MM.1S (cell line): ENCODE data around the gene MAP3K1.

Source experiments
- DNase-seq: peaks from one replicate; pipeline ENCODE4 v3.0.0-alpha.2; 2015
- H2AFZ ChIP-seq: fragments of 300-600 bp; sonication (generic); 2 replicates; pipeline ENCODE4 v1.6.0; 2016; ENCODE audit warnings: antibody characterized with exemption, low read length
- H3F3A ChIP-seq: fragments of 300-600 bp; sonication (generic); 2 replicates; pipeline ENCODE4 v1.6.1; 2016; ENCODE audit warnings: mild to moderate bottlenecking, antibody characterized with exemption, low read length, moderate library complexity, mixed read lengths; ENCODE audit not compliant: insufficient read depth
- H3K27ac ChIP-seq: fragments of 300-600 bp; sonication (generic); 2 replicates; pipeline ENCODE4 v1.5.1; 2016; ENCODE audit warnings: mild to moderate bottlenecking, low read length
- H3K27me3 ChIP-seq: fragments of 300-600 bp; sonication (generic); replicated peaks from 2 replicates; pipeline ENCODE4 v1.6.0; 2016; ENCODE audit warnings: low read length; ENCODE audit not compliant: insufficient read depth
- H3K36me3 ChIP-seq: fragments of 300-600 bp; sonication (generic); replicated peaks from 2 replicates; pipeline ENCODE4 v1.6.1; 2016; ENCODE audit warnings: mild to moderate bottlenecking, low read length, mixed read lengths; ENCODE audit not compliant: insufficient read depth
- H3K4me1 ChIP-seq: fragments of 300-600 bp; sonication (generic); 2 replicates; pipeline ENCODE4 v1.6.1; 2016; ENCODE audit warnings: low read length, mixed read lengths
- H3K4me2 ChIP-seq: fragments of 300-600 bp; sonication (generic); 2 replicates; pipeline ENCODE4 v1.6.0; 2016; ENCODE audit warnings: low read depth, low read length
- H3K4me3 ChIP-seq: fragments of 300-600 bp; sonication (generic); 2 replicates; pipeline ENCODE4 v1.5.1; 2016; ENCODE audit warnings: low read length, mixed read lengths
- H3K79me2 ChIP-seq: fragments of 300-600 bp; sonication (generic); 2 replicates; pipeline ENCODE4 v1.6.1; 2016; ENCODE audit warnings: mixed run types, low read length, mixed read lengths
- H3K9ac ChIP-seq: fragments of 300-600 bp; sonication (generic); 2 replicates; pipeline ENCODE4 v1.6.1; 2016; ENCODE audit warnings: low read length, mixed read lengths
- H3K9me2 ChIP-seq: fragments of 300-600 bp; sonication (generic); replicated peaks from 2 replicates; pipeline ENCODE4 v1.6.1; 2016; ENCODE audit warnings: mild to moderate bottlenecking, low read length, mixed read lengths; ENCODE audit not compliant: insufficient read depth
- H3K9me3 ChIP-seq: fragments of 300-600 bp; sonication (generic); replicated peaks from 2 replicates; pipeline ENCODE4 v1.6.1; 2016; ENCODE audit warnings: mild to moderate bottlenecking, low read length, mixed read lengths; ENCODE audit not compliant: insufficient read depth
- H4K20me1 ChIP-seq: fragments of 300-600 bp; sonication (generic); 2 replicates; pipeline ENCODE4 v1.6.1; 2016; ENCODE audit warnings: mild to moderate bottlenecking, low read length, moderate library complexity, mixed read lengths; ENCODE audit not compliant: insufficient read depth
- CTCF ChIP-seq: fragments of 300-600 bp; sonication (generic); IDR thresholded peaks from 2 replicates; pipeline ENCODE4 v1.5.1; 2016; ENCODE audit warnings: antibody characterized with exemption, low read length, mixed read lengths
- EZH2 ChIP-seq: fragments of 300-600 bp; sonication (generic); optimal IDR thresholded peaks from 2 replicates; pipeline ENCODE3; 2017; ENCODE audit warnings: low read depth, mild to moderate bottlenecking, antibody characterized with exemption, low read length, mixed read lengths
- EZH2phosphoT487 ChIP-seq: fragments of 300-600 bp; sonication (generic); IDR thresholded peaks from 2 replicates; pipeline ENCODE4 v1.6.1; 2018; ENCODE audit warnings: antibody characterized with exemption, low read length

MAP3K1 gene

GRCh38 chr5:56803025-56803424 lies 12.3 kb upstream of the MAP3K1 start:
- Histone ChIP-seq H3K4me3 (no peak overlapping the region), H3K27ac (no peak overlapping the region), H3K27me3 (no peaks in the 10 kb centered on the region), H3K79me2 (no peaks in the 10 kb centered on the region), H4K20me1 (no peaks in the 10 kb centered on the region), H3K36me3 (no peaks in the 10 kb centered on the region), H3K9ac (no peak overlapping the region), H2AFZ (no peak overlapping the region), H3K9me3 (no peaks in the 10 kb centered on the region), H3F3A (no peaks in the 10 kb centered on the region), H3K9me2 (no peaks in the 10 kb centered on the region), H3K4me1 (0 out of 2 replicates have a peak, but pooled peaks cover 5% of the 10 kb centered on the region), H3K4me2 (no peak overlapping the region)
- no peak for TF ChIP-seq EZH2
- no peak for TF ChIP-seq CTCF
- TF ChIP-seq EZH2phosphoT487, result no peak
- no peak for DNase-seq

GRCh38 chr5:56803894-56804293 lies 11.5 kb upstream of the MAP3K1 start:
- TF ChIP-seq CTCF, result no peak
- TF ChIP-seq EZH2phosphoT487, result no peak
- TF ChIP-seq EZH2, result no peak
- H3K27me3 ChIP-seq, result no peaks in the 10 kb centered on the region
- H3K4me2 ChIP-seq, result no peak overlapping the region
- H3F3A ChIP-seq, result no peaks in the 10 kb centered on the region
- no peak overlapping the region for H3K27ac ChIP-seq
- no peak overlapping the region for H3K9ac ChIP-seq
- H3K4me3 ChIP-seq, result no peak overlapping the region
- H3K9me3 ChIP-seq, result no peaks in the 10 kb centered on the region
- H2AFZ ChIP-seq, result no peak overlapping the region
- 0 out of 2 replicates have a peak, but pooled peaks cover 5% of the 10 kb centered on the region for H3K4me1 ChIP-seq
- no peaks in the 10 kb centered on the region for H3K79me2 ChIP-seq
- H3K9me2 ChIP-seq, result no peaks in the 10 kb centered on the region
- H3K36me3 ChIP-seq, result no peaks in the 10 kb centered on the region
- H4K20me1 ChIP-seq, result no peaks in the 10 kb centered on the region
- no peak for DNase-seq

GRCh38 chr5:56807679-56808078 lies 7.7 kb upstream of the MAP3K1 start:
- no peak for DNase-seq
- no peak overlapping the region for H2AFZ ChIP-seq
- no peak overlapping the region for H3K4me2 ChIP-seq
- no peaks in the 10 kb centered on the region for H3K4me1 ChIP-seq
- no peaks in the 10 kb centered on the region for H3K27me3 ChIP-seq
- no peaks in the 10 kb centered on the region for H3F3A ChIP-seq
- TF ChIP-seq EZH2phosphoT487 (no peak), CTCF (no peak), EZH2 (no peak)
- no peak overlapping the region for H3K27ac ChIP-seq
- no peak overlapping the region for H3K9ac ChIP-seq
- no peak overlapping the region for H3K4me3 ChIP-seq
- H3K79me2 ChIP-seq, result no peaks in the 10 kb centered on the region
- no peaks in the 10 kb centered on the region for H3K9me2 ChIP-seq
- H3K36me3 ChIP-seq, result no peaks in the 10 kb centered on the region
- no peaks in the 10 kb centered on the region for H4K20me1 ChIP-seq
- H3K9me3 ChIP-seq, result no peaks in the 10 kb centered on the region
